Left lobe of liver (tissue), 2 donors: ENCODE results near the gene PCP2. TPM values are rescaled to one million over a fixed set of nuclear protein-coding genes. Genes with fewer than 3 reads are reported as not detected.

Experiments used
- ATAC-seq: fragments of 200-7000 bp; cut with Tn5 transposase; one replicate; pipeline ENCODE4 v1.9.1; 2020; ENCODE audit warnings: mild to moderate bottlenecking, moderate library complexity
- DNase-seq: peaks from one replicate; pipeline ENCODE4 v3.0.0-alpha.2; 2020; ENCODE audit warnings: low spot score
- total RNA-seq: library from RNA; stranded (reverse); gene quantifications from one replicate; pipeline ENCODE4 v1.2.1, GENCODE V29; 2021
- donor health status: DM: no; HTN: no; CAD: no; lungs with moderate emphysema.
- donor health status: DM: no; HTN: yes; CAD: no.

The PCP2 gene
- total RNA-seq, 1 donor from 2014 or later = 1.7 TPM

DNA sequence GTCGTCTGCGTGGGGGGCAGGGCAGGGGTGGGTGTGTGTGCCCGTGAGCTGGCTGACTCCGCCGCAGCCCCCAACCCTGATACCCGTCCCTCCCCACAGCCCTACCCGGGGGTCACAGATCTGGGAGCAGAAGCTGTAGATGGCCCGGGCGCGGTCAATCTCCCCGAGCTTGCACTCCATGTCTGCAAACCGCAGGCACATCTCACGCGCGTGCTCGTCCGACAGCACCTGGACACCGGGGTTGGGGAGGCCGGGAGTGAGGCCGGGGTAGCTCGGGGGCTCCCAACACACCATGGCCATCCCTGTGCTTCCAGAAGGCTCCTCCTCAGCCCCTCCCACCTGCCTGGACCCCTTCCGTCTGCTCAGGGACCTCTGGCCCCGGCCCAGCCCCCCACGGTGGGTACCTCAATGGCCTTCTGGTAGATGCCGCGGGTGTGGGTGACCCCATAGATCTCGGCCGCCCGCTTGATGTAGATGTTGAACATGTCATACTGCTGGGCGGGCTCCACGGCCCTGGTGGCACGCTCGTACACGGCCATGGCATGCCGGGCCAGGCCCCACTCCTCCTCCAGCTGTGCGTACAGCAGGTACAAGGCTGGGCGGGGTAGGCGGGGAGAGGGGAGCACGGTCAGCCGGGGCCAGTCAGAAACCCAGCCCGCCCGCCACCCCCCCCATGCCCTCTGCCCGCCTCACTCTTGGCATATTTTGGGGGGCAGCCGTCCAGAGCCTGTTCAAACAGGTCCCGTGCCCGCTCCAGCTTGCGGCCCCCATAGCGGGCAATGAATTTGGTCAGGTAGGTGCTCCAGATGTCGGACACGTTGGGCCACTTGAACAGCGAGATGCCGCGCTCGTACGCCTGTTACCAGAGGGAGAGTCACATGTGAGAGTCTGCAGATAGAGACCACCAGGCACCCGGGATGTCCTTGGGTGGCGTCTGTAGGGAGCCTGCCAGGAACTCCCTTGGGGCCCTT lies 12.8 kb downstream of the PCP2 start:
- DNase-seq (no peak), ATAC-seq (no peak)

- DNase-seq (peak; percentile 73), ATAC-seq (peak; percentile 31)
These were observed 13.7 kb downstream of the PCP2 start for GRCh38 chr19:7619671-7620441.

DNA sequence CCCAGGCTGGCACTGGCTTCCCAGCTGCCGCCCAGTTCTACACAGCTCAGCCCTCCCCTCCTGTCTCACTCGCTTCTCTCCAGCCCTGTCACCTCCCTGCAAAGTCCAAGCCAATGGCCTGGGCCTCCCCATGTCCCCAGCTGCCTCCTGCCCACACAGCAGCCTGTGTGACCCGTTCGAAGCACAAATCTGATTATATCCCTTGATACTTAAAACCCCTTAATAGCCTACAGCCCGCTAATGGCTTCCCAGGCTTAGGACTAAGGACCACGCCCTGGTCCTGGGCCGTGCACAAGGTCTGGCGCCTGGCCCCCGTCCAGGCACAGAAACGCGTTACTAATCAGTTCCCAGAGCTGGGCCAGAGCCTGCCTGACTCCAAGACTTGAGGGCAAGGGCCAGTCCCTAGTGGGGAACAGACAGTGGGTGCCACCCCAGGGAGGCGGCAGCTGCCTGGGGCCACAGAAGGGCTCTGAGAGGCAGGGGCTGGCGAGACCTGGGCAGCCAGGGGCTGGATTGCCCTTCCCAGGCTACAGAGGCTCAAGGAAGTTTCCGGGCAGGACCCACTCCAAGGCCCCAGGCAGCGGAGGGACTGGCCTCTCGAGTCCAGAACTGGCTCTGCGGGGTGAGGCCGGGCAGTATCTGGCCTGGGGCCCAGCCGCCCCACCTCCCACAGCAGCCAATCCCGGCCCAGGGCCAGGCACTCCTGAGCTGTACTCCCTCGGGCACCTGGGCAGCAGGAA lies 14.6 kb downstream of the PCP2 start:
- ATAC-seq (peak; percentile 74), DNase-seq (peak; percentile 95)

- DNase-seq (peak; percentile 93), ATAC-seq (peak; percentile 53)
These were observed 15.2 kb downstream of the PCP2 start for GRCh38 chr19:7618348-7618747.

DNA sequence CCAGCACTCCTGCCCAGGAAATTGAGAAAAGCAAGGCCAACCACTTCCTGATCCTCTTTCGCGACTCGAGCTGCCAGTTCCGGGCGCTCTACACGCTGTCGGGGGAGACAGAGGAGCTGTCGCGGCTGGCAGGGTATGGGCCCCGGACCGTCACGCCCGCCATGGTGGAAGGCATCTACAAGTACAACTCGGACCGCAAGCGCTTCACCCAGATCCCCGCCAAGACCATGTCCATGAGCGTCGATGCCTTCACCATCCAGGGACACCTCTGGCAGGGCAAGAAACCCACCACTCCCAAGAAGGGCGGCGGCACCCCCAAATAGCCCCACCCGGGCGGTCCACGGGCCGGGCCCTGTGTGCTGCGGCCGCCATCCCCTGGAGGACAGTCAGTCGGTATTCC lies 15.8 kb downstream of the PCP2 start:
- DNase-seq = no peak
- no peak for ATAC-seq

DNA sequence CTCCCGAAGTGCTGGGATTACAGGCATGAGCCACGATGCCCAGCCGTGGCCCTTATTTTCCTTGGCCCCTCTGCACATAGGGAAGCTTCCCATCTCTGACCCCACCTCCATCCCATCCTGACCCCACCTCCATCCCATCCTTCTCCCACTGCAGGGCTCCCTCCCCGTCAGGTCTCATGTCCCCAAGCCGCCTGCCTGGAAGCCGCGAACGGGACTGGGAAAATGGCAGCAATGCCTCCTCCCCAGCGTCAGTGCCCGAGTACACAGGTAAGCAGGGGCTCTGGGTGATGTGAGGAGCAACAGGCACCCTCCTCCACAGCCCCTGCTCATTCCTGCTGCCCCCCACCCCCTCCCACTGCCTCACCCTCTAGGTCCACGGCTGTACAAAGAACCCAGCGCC lies 16.3 kb downstream of the PCP2 start:
- DNase-seq = no peak

GRCh38 chr19:7614859-7615741 lies 18.4 kb downstream of the PCP2 start:
- DNase-seq (no peak), ATAC-seq (no peak)

More for the DNA sequence above, 16.3 kb downstream of the PCP2 start:
- no peak for ATAC-seq

DNA sequence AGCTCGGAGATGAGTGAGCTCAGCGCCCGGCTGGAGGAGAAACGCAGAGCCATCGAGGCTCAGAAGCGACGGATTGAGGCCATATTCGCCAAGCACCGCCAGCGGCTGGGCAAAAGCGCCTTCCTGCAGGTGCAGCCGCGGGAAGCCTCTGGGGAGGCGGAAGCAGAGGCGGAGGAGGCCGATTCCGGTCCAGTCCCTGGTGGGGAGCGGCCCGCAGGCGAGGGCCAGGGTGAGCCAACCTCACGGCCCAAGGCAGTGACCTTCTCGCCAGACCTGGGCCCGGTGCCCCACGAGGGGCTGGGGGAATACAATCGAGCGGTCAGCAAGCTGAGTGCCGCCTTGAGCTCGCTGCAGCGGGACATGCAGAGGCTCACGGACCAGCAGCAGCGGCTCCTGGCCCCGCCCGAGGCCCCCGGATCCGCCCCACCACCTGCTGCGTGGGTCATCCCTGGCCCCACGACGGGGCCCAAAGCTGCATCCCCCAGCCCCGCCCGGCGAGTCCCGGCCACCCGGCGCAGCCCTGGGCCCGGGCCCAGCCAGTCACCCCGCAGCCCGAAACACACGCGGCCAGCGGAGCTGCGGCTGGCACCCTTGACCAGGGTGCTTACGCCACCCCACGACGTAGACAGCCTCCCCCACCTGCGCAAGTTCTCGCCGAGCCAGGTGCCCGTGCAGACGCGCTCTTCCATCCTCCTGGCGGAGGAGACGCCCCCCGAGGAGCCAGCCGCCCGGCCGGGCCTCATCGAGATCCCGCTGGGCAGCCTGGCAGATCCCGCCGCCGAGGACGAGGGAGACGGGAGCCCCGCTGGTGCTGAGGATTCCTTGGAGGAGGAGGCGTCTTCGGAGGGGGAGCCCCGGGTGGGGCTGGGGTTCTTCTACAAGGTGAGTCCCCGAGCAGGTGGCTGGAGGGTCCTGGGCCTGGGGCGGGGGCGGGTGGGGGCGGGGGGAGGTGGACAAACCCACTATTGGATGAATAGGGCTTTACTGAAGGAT lies 20.9 kb downstream of the PCP2 start:
- DNase-seq = peak; percentile 44
- no peak for ATAC-seq

DNA sequence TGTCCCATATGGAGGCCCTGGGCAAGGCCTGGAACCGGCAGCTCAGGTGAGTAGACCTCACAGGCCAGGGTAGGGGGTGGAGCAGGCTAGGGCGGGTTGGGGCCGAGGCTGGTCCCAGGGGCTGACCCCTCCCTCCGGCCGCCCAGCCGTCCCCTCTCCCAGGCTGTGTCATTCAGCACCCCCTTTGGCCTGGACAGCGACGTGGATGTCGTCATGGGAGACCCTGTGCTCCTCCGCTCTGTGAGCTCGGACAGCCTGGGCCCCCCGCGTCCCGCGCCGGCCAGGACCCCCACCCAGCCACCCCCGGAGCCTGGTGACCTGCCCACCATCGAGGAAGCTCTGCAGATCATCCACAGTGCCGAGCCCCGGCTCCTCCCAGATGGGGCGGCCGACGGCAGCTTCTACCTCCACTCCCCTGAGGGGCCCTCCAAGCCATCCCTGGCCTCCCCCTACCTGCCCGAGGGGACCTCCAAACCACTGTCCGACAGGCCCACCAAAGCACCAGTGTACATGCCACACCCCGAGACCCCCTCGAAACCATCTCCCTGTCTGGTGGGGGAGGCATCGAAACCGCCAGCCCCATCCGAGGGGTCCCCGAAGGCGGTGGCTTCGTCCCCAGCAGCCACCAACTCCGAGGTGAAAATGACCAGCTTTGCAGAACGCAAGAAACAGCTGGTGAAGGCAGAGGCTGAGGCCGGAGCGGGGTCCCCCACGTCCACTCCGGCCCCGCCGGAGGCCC lies 21.8 kb downstream of the PCP2 start:
- DNase-seq = no peak
- no peak for ATAC-seq

DNA sequence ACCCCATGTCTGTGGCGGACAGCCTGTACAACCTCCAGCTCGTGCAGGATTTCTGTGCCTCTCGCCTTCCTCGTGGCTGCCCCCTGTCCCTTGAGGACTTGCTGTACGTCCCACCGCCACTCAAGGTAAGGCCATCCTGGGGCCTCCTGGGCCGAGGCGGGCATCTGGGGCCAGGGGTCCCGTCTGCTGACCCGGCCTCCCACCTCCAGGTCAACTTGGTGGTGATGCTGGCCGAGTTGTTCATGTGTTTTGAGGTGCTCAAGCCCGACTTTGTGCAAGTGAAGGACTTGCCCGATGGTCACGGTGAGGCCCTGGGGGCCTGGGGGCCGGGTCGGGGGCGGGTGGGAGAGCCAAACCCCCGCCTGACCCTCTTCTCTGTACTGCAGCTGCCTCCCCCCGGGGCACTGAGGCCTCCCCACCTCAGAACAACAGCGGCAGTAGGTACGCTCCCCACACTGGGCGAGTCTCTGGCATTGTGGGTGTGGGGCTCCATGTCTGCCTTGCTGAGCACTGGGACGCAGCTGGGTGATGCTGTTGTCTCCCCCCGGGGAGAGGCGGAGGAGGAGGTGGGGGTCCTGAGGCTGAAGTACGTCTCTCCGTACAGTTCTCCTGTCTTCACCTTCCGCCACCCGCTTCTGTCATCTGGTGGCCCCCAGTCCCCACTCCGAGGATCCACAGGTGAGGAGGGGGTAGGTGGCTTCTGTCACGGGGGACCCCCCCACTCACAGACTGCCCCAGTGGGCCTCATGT lies 22.9 kb downstream of the PCP2 start:
- DNase-seq = no peak
- ATAC-seq = no peak

DNA sequence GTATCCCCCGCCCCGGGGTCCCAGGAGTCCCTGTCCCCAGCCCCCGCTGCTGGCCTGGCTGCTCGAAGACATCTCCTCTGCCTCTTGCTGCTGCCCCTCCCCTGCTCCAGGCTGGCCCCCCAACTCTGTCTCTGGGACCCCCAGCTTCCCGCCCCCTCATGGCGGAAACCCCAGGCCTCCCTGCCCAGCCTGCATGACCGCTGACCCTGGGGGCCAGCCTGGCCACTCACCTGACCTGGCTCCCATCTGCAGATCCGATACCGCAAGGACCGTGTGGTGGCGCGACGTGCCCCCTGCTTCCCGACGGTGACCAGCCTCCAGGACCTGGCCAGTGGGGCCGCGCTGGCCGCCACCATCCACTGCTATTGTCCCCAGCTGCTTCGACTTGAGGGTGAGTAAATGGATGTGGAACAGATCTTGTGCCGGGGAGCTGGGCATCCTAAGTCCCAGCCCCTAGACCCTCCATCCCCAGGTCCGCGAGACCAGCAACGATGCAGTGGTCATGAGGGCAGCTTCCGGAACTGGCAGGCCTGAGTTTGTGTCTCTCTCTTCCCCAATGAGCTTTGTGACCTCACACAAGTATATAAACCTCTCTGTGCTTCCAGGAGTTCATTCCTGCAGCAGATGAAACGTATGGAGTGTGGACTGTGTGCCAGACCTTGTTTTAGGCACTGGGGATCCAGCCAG lies 25.5 kb downstream of the PCP2 start:
- DNase-seq (no peak), ATAC-seq (no peak)

DNA sequence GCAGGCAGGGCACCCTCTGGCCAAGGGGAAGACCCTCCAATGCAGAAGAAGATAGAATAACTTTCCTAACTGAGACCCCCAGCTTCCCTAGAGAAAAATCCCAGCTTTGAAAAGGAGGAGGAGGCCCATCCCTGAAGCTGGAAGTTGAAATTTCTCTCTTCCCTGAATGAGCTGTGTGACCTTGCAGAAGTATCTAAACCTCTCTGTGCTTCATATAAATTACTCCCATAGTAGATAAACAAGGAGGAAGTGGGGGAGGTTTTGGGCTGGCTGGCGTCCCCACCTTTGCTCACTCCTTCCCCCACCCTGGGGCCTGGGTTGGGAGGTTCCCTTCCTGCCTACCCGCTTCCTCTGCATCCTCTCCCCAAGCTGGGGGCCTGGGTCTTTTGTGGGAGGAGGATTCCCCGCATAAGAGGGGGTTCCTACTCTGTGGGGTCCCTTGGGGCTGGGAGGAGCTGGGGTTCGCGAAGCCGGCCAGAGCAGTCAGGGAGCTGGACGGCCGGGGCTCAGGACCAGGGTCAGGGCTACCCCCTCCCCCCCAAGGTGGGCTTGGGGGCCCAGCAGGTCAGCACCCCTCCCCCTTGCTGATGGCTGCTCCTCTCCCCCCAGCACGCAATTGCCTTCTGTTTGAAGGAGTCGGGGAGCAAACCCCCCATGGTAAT lies 26.2 kb downstream of the PCP2 start:
- DNase-seq (no peak), ATAC-seq (no peak)

- DNase-seq = no peak
- no peak for ATAC-seq
These were observed 27.2 kb downstream of the PCP2 start for GRCh38 chr19:7606289-7606688.

DNA sequence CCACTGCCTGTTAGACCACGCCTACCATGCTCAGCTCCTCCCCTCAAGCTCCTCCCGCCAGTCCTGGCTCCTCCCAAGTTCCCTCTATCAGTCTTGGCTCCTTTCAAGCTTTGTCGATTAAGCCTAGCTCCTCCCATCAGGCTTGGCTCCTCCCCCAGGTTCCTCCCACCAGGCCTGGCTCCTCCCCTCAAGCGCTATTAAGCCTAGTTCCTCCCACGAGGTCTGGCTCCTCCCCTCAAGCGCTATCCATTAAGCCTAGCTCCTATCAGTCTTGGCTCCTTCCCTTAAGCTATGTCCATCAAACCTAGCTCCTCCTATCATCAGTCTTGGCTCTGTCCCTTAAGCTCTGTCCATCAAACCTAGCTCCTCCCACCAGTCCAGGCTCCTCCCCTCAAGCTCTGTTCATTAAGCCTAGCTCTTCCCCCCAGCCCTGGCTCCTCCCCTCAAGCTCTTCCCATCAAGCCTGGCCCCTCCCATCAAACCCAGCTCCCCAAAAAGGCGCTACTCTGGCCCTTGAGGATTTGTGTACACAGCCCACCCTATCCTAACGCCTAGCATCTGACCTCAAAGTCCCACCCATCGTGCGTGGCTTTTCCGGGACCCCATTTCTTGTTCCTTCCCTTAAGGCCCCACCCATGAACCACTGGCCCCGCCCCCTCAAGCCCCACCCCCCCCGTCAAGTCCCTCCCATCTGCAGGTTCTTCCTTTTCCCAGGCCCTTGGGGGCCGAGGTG lies 27.9 kb downstream of the PCP2 start:
- no peak for DNase-seq

DNA sequence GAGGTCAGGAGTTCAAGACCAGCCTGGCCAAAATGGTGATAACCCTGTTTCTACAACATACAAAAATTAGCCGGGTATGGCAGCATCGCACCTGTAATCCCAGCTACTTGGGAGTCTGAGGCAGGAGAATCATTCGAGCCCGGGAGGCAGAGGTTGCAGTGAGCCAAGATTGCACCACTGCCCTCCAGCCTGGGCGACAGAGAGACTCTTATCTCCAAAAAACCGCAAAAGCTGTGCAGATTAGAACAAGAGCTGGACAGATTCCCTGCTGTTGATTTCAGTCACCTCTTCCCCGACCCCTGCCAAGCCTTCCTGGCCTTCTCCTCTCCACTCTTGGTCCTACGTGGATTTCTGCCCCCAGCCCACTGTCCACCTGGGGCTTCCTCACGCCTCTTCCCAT lies 29.6 kb downstream of the PCP2 start:
- ATAC-seq (peak; percentile 34), DNase-seq (no peak)

More for the DNA sequence above, 27.9 kb downstream of the PCP2 start:
- peak; percentile 35 for ATAC-seq
